Uterus (tissue), 4 donors: ENCODE measurements around the gene SH2D7. TPM values are rescaled to one million over a fixed set of nuclear protein-coding genes. Genes with fewer than 3 reads are reported as not detected.

Source experiments
- DNase-seq, 2 donors: peaks; one replicate each; pipeline ENCODE4 v3.0.0-alpha.2; 2019 to 2020
- H3K27ac ChIP-seq, 2 donors: fragments of 200-600 bp; sonication (generic); 1 replicate in 1 of 2; 2 replicates in 1 of 2; pipeline ENCODE4 v1.5.1; 2016 to 2018
- H3K27me3 ChIP-seq, 2 donors: fragments of 200-600 bp; sonication (generic); one replicate each; pipeline ENCODE4 v1.5.1; 2018 to 2019; ENCODE audit warnings: control low read depth in 1 of 2
- H3K36me3 ChIP-seq, 2 donors: fragments of 200-600 bp; sonication (generic); one replicate each; pipeline ENCODE4 v1.5.1; 2019; ENCODE audit warnings: control low read depth in 1 of 2
- H3K4me1 ChIP-seq, 2 donors: fragments of 200-600 bp; sonication (generic); one replicate each; pipeline ENCODE4 v1.5.1; 2018 to 2019; ENCODE audit warnings: control low read depth in 1 of 2
- H3K4me3 ChIP-seq, 2 donors: fragments of 200-600 bp; sonication (generic); 1 replicate in 1 of 2; 2 replicates in 1 of 2; pipeline ENCODE4 v1.5.1; 2018 to 2019; ENCODE audit warnings: mild to moderate bottlenecking in 1 of 2
- H3K9me3 ChIP-seq, 2 donors: fragments of 200-600 bp; sonication (generic); one replicate each; pipeline ENCODE4 v1.5.1; 2019; ENCODE audit warnings: control low read depth in 1 of 2
- POLR2A ChIP-seq, 2 donors: fragments of 450-650 bp; IDR thresholded peaks; one replicate each; pipeline ENCODE4 v1.6.1; 2016; ENCODE audit warnings: antibody characterized with exemption in 2 of 2, mild to moderate bottlenecking in 1 of 2, moderate library complexity in 1 of 2
- intact Hi-C: fragments of 100-400 bp; cut with DNase I; formaldehyde crosslinking; loops from one replicate; pipeline ENCODE4 v1.15.1; 2023; ENCODE audit warnings: low total_unique reads
- total RNA-seq, 4 donors: library from RNA; depleted of rRNA in 3 of 4; stranded (reverse); fragments of >200 nt in 3 of 4; gene quantifications; one replicate each; pipeline versions ENCODE4 v1.1.0 to v1.2.4, GENCODE V29; 2014 to 2023
- TF ChIP-seq, protein P1 (sequence below), 4 experiments: fragments of 200-600 bp in 2 of 4; fragments of 450-650 bp in 2 of 4; sonication (generic) in 2 of 4; IDR thresholded peaks; one replicate each; pipeline ENCODE4 v1.5.1; 2016 to 2019; ENCODE audit warnings: antibody characterized with exemption in 4 of 4, mild to moderate bottlenecking in 2 of 4, moderate library complexity in 1 of 4
- donor health status: DM: yes; HTN: yes; CAD: no.

Gene SH2D7
- total RNA-seq, 4 donors from 2014 or later: not detected

DNA sequence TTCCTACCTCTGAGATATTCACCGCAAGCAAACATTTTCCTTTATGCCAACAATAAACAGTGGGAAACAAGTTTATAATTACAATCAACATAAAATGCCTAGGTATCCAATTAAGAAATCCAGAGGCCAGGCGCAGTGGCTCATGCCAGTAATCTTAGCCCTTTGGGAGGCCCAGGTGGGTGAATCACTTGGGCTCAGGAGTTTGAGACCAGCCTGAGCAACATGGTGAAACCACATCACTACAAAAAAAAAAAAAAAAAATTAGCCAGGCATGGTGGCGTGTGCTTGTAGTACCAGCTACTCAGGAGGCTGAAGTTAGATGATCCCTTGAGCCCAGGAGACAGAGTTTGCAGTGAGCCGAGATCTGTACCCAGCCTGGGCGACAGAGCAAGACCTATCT lies 32.1 kb upstream of the SH2D7 start:
- Histone ChIP-seq H3K4me1 (peaks cover 7 to 26% of the 10 kb centered on the region in 2 donors), H3K4me3 (no peak overlapping the region), H3K9me3 (no peaks in the 10 kb centered on the region), H3K27ac (peak overlapping the region; percentile 82 to 92), H3K36me3 (no peaks in the 10 kb centered on the region), H3K27me3 (no peaks in the 10 kb centered on the region)
- intact Hi-C loops: no loop called here
- no peak for TF ChIP-seq POLR2A (IDR thresholded peaks at IDR 0.05)
- TF ChIP-seq, protein P1, sequence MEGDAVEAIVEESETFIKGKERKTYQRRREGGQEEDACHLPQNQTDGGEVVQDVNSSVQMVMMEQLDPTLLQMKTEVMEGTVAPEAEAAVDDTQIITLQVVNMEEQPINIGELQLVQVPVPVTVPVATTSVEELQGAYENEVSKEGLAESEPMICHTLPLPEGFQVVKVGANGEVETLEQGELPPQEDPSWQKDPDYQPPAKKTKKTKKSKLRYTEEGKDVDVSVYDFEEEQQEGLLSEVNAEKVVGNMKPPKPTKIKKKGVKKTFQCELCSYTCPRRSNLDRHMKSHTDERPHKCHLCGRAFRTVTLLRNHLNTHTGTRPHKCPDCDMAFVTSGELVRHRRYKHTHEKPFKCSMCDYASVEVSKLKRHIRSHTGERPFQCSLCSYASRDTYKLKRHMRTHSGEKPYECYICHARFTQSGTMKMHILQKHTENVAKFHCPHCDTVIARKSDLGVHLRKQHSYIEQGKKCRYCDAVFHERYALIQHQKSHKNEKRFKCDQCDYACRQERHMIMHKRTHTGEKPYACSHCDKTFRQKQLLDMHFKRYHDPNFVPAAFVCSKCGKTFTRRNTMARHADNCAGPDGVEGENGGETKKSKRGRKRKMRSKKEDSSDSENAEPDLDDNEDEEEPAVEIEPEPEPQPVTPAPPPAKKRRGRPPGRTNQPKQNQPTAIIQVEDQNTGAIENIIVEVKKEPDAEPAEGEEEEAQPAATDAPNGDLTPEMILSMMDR (IDR thresholded peaks at IDR 0.05): no peak
- DNase-seq: no peak

DNA sequence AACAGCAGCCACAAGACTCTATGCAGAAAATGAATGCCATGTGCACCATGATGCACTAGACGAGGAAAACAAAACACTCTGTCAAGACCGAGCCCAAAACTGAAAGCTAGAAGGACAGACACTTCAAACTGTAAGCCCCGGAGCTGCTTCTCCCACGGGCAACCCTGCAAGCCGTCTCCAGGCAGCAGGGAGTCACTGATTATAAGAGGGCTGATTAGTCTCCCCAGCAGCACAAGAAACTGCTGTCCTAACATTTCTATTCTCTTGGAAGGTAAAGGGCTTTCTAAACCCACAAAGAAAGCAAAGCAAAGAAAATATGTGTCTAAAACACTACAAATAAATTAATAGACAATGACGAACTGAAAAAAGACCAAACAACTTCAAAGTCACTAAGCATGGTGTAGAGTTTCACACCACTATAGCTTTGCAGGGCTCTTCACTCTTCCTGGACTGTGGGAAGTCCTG lies 30.4 kb upstream of the SH2D7 start:
- H3K27me3 ChIP-seq: no peaks in the 10 kb centered on the region
- TF ChIP-seq POLR2A (IDR thresholded peaks at IDR 0.05): no peak
- TF ChIP-seq, protein P1 (IDR thresholded peaks at IDR 0.05): no peak
- peak overlapping the region in 1 of 2 donors; percentile 14 for H3K4me3 ChIP-seq
- H3K36me3 ChIP-seq: no peaks in the 10 kb centered on the region
- no peak for DNase-seq
- no peaks in the 10 kb centered on the region for H3K9me3 ChIP-seq
- peaks cover 19 to 24% of the 10 kb centered on the region in 2 donors for H3K4me1 ChIP-seq
- peak overlapping the region; percentile 82 to 92 for H3K27ac ChIP-seq
- intact Hi-C loops: no loop called here

DNA sequence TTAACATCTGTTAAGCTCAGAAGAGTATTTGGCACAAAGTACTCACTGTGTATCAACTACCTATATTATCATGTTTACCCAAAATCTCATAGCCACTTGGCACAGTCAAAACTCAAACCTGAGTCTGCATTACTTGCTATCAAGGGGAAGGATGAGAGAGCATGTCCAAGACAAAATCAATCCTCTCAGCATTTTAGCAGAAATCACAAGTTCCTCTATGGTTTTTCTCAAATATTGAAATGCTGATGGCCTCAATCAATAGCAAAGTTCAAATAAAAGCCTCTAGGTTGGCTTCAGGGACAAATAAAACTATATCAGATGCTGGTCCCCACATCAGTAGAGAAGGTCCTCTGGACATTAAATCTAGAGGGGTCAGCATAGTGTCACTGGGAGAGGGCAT lies 29.1 kb upstream of the SH2D7 start:
- peaks cover 20 to 29% of the 10 kb centered on the region in 2 donors for H3K4me1 ChIP-seq
- no peak for TF ChIP-seq POLR2A (IDR thresholded peaks at IDR 0.05)
- TF ChIP-seq, protein P1 (IDR thresholded peaks at IDR 0.05): no peak
- no peak for DNase-seq

DNA sequence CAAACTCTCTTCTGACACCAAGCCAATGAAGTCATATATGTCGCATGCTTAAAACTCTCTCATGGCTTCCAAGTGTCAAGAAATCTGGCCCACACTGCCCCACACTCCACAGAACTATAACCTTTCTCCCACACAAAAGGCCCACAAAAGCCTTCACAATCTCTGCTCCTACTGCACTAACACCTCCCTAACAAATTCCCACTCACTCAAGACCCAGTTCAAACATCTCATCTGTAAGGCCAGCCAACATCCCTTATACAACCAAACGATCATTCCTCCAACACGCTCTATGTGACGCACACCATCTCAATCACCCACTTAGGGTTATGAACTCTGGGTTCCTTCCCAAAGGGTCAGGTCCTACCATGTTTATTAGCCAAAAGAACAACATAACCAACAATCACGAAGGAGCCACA lies 28.4 kb upstream of the SH2D7 start:
- Histone ChIP-seq H3K4me3 (no peak overlapping the region), H3K27me3 (no peaks in the 10 kb centered on the region), H3K27ac (peak overlapping the region; percentile 82 to 92), H3K4me1 (peaks cover 26 to 36% of the 10 kb centered on the region in 2 donors), H3K36me3 (no peaks in the 10 kb centered on the region), H3K9me3 (no peaks in the 10 kb centered on the region)
- no peak for DNase-seq
- TF ChIP-seq, protein P1 (IDR thresholded peaks at IDR 0.05): no peak
- no peak for TF ChIP-seq POLR2A (IDR thresholded peaks at IDR 0.05)
- intact Hi-C loops: no loop called here

More for the DNA sequence above, 29.1 kb upstream of the SH2D7 start:
- Histone ChIP-seq H3K9me3 (no peaks in the 10 kb centered on the region), H3K27ac (peak overlapping the region; percentile 82 to 92), H3K27me3 (no peaks in the 10 kb centered on the region), H3K36me3 (no peaks in the 10 kb centered on the region), H3K4me3 (no peak overlapping the region)
- intact Hi-C loops: no loop called here

DNA sequence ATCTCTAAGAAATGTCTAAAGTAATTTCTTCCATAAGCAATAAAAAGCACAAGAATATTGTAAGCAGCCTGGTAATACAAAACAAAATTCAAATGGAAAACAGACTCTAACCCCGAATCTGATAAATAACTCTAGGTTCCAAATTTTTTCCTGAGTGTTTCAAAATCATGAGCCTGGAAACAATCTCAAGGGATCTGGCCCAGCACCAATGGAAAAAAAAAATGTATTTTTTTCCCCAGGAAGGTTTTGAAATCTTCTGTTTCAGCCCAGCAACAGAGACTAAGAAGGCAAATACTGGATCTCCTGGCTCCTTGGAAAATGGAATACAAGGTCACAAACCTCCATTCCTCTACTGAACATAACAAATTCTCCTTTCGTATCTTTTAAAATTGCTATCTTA lies 27.8 kb upstream of the SH2D7 start:
- H3K27ac ChIP-seq: peak overlapping the region; percentile 82 to 92
- DNase-seq: no peak
- no peaks in the 10 kb centered on the region for H3K27me3 ChIP-seq
- peaks cover 32 to 40% of the 10 kb centered on the region in 2 donors for H3K4me1 ChIP-seq
- H3K36me3 ChIP-seq: no peaks in the 10 kb centered on the region
- intact Hi-C loops: no loop called here
- no peak overlapping the region for H3K4me3 ChIP-seq
- TF ChIP-seq, protein P1 (IDR thresholded peaks at IDR 0.05): no peak
- no peak for TF ChIP-seq POLR2A (IDR thresholded peaks at IDR 0.05)
- no peaks in the 10 kb centered on the region for H3K9me3 ChIP-seq
